ENCODE results near the gene PEPD. TPM values are rescaled to one million over a fixed set of nuclear protein-coding genes. Genes with fewer than 3 reads are reported as not detected.

Gene PEPD
- polyA plus RNA-seq, 1 donor from 2014 or later = 43.9 TPM

DNA sequence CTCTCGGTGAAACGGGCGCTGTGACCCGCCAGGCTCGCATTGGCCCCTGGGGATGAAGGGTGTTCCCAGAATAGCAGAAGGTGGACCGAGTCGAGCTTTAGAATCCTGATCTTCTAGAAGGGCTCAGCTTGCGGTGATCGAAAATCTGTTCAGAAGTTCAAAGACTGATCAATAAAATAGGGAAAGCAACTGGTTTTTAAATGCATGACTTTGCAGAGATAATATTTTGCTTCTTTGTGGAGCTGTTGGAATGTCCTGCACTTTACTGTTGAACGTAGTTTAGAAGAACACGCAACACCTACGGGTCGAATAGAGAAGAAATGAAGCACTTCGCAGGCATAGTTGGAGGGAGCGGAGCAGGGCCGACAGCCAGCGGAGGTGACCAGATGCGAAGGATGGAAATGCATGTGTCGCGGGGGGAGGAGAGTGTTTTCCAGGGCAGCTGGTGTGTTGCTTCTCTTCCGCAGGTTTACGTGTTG is 147.3 kb downstream of the PEPD start:
- peak overlapping the region; percentile 89 for H3K4me2 ChIP-seq (ENCODE audit: low read length)
- H3K79me2 ChIP-seq (replicated peaks; ENCODE audit: insufficient read depth, low read length) = peaks cover 52% of the 10 kb centered on the region
- no peak for TF ChIP-seq SMC3 (conservative IDR thresholded peaks at IDR 0.05; ENCODE audit: poor library complexity)
- TF ChIP-seq, protein P1, sequence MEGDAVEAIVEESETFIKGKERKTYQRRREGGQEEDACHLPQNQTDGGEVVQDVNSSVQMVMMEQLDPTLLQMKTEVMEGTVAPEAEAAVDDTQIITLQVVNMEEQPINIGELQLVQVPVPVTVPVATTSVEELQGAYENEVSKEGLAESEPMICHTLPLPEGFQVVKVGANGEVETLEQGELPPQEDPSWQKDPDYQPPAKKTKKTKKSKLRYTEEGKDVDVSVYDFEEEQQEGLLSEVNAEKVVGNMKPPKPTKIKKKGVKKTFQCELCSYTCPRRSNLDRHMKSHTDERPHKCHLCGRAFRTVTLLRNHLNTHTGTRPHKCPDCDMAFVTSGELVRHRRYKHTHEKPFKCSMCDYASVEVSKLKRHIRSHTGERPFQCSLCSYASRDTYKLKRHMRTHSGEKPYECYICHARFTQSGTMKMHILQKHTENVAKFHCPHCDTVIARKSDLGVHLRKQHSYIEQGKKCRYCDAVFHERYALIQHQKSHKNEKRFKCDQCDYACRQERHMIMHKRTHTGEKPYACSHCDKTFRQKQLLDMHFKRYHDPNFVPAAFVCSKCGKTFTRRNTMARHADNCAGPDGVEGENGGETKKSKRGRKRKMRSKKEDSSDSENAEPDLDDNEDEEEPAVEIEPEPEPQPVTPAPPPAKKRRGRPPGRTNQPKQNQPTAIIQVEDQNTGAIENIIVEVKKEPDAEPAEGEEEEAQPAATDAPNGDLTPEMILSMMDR (IDR thresholded peaks at IDR 0.05; ENCODE audit: poor library complexity, severe bottlenecking) = peak; percentile 8
- peak overlapping the region; percentile 80 for H3K4me3 ChIP-seq (ENCODE audit: low read length)
- no peaks in the 10 kb centered on the region for H3K36me3 ChIP-seq (ENCODE audit: insufficient read depth, low read length)
- peaks cover 10% of the 10 kb centered on the region for H4K20me1 ChIP-seq (ENCODE audit: insufficient read depth)
- no peaks in the 10 kb centered on the region for H3K9me2 ChIP-seq (ENCODE audit: insufficient read depth, low read length)
- H2AFZ ChIP-seq (ENCODE audit: low read depth, low read length) = no peak overlapping the region
- H3K9me3 ChIP-seq (ENCODE audit: low read length) = no peaks in the 10 kb centered on the region
- peak overlapping the region; percentile 29 for H3K27ac ChIP-seq (ENCODE audit: low read length)
- H3K27me3 ChIP-seq (ENCODE audit: insufficient read depth, low read depth, low read length) = no peaks in the 10 kb centered on the region
- H3K9ac ChIP-seq (ENCODE audit: low read length) = peak overlapping the region; percentile 88
- no peaks in the 10 kb centered on the region for H3F3A ChIP-seq (ENCODE audit: insufficient read depth, low read length, poor library complexity, severe bottlenecking)

DNA sequence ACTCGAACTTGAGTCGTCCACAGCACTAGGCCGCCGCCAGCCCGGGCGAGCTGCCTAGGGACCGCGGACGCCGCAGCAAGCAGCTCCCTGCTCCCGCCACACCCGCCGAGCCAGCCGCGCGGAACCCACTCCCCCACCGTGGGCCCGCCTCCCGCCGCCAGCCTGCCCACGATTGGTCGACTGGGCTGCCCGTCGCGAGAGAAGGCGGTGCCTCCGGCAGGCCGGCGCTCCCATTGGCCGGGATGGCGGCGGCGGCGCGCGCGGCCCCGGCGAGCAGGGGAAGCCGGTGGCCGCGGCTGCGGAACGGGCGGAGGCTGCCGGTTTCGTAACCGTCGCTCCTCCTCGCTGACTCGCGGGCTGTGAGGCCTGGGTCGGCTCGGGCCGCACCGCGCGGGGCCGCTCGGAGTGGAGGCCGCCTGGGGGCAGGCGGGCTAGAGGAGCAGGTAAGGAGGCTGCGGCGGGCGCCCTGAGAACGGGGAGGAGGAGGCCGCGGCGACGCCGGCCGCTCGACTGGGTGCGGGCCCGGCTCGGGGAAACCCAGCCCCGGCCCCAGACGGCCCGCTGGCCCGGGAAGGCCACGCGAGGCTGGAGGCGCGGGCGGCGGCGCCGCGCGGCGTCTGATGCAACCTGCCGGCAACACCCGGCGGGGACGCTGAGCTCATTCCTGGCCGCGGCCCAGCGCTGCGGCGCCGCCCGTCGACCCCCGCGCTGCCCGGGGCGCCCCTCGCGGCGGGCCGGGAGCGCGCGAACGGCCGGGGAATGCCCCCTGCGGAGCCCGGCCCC is 147.9 kb downstream of the PEPD start, which contains the start of gene CEBPG:
Gene CEBPG (plus strand): TSS at position 257 of the 783 bp plus-strand sequence. CDS start 5,531 bp downstream, outside the sequence.
- Histone ChIP-seq H2AFZ (ENCODE audit: low read depth, low read length) (peak within 1 kb of the TSS; percentile 69), H3K27ac (ENCODE audit: low read length) (peak within 1 kb of the TSS; percentile 84), H3F3A (ENCODE audit: insufficient read depth, low read length, poor library complexity, severe bottlenecking) (no peaks in the 10 kb centered on the region), H3K79me2 (replicated peaks; ENCODE audit: insufficient read depth, low read length) (peaks cover 46% of the 10 kb centered on the region), H3K27me3 (ENCODE audit: insufficient read depth, low read depth, low read length) (no peaks in the 10 kb centered on the region), H3K36me3 (ENCODE audit: insufficient read depth, low read length) (no peaks in the 10 kb centered on the region), H3K4me2 (ENCODE audit: low read length) (peak within 1 kb of the TSS; percentile 89), H3K4me3 (ENCODE audit: low read length) (peak within 1 kb of the TSS; percentile 80), H3K9me3 (ENCODE audit: low read length) (no peaks in the 10 kb centered on the region), H3K9me2 (ENCODE audit: insufficient read depth, low read length) (no peaks in the 10 kb centered on the region), H4K20me1 (ENCODE audit: insufficient read depth) (peaks cover 10% of the 10 kb centered on the region), H3K9ac (ENCODE audit: low read length) (peak within 1 kb of the TSS; percentile 88)
- TF ChIP-seq RAD21 (conservative IDR thresholded peaks at IDR 0.05) = no peak
- peak; percentile 56 for TF ChIP-seq REST (IDR thresholded peaks at IDR 0.05; ENCODE audit: borderline replicate concordance)
- peak; percentile 65 for TF ChIP-seq TAF1 (IDR thresholded peaks at IDR 0.05; ENCODE audit: low read depth)
- TF ChIP-seq EZH2 (IDR thresholded peaks at IDR 0.05; ENCODE audit: borderline replicate concordance, insufficient read depth, low read length, poor library complexity, severe bottlenecking) = no peak
- TF ChIP-seq EP300 (conservative IDR thresholded peaks at IDR 0.05; ENCODE audit: poor library complexity, severe bottlenecking) = peak; percentile 36
- peak; percentile 65 for TF ChIP-seq MXI1 (conservative IDR thresholded peaks at IDR 0.05; ENCODE audit: poor library complexity, severe bottlenecking)
- peak; percentile 94 for TF ChIP-seq POLR2AphosphoS5 (IDR thresholded peaks at IDR 0.05)
- TF ChIP-seq, protein P1 (IDR thresholded peaks at IDR 0.05; ENCODE audit: poor library complexity, severe bottlenecking) = peak; percentile 50
- peak; percentile 6 for TF ChIP-seq SMC3 (conservative IDR thresholded peaks at IDR 0.05; ENCODE audit: poor library complexity)
